ENCODE results near the gene DNAJB1. TPM values are rescaled to one million over a fixed set of nuclear protein-coding genes. Genes with fewer than 3 reads are reported as not detected.
"Not testable (repeated sequence)": the region's sequence is repeated elsewhere in the genome, so short reads cannot be mapped to it uniquely, and the experiment has no call there.

The DNAJB1 gene
- total RNA-seq, 1 donor from 2014 or later = 55.3 TPM

DNA sequence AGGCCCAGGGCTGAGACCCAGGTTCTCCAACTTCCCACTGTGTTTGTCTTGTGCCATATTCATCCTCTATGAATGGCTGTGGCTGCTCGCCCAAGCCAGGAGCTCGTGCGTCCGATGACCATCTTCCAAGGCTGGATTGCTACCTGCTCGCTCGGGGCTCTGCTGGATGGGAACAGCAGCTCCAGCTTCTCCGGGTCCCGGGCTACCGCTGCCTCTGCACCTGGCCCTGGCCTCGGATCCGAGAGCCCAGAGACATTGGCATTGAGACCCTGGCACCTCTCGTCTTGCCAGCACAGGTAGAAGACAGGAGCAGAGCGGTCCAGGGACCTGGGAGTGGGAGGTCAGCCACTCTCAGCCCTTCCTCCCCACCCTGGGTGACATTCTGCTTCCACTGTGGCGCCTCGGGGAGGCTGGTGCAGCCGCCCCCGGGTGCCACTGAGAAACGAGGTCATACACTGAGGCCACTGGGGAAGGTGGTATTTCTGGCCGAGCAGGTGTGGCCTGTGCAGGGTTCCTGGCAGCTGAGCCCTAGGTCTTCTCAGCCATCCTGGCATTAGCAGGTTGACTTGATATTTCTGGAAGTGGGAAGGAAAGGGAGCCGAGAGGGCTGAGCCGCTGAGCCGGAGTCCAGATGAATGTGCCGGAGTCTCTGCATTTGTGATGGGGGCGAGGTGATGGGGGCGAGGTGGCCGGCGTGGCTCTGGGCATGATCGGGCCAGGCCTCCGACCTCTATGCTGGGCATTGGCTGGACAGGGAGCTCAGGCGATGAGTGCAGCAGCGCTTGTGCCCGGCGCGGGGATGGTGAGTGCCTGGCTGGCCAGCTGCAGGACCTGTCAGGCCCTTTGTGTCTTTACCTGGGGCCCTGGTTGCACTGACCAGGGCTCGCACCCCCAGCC is 35.1 kb upstream of the DNAJB1 start:
- DNase-seq (ENCODE audit: low read depth) = no peak

- DNase-seq (ENCODE audit: low read depth) = not testable (repeated sequence)
Measured at GRCh38 chr19:14552006-14552360, 33.8 kb upstream of the DNAJB1 start.

- DNase-seq (ENCODE audit: low read depth) = peak; percentile 54
Measured at GRCh38 chr19:14551134-14552005, 33.2 kb upstream of the DNAJB1 start.

GRCh38 chr19:14550201-14550754 is 32.1 kb upstream of the DNAJB1 start:
- peak; percentile 44 for DNase-seq (ENCODE audit: low read depth)

DNA sequence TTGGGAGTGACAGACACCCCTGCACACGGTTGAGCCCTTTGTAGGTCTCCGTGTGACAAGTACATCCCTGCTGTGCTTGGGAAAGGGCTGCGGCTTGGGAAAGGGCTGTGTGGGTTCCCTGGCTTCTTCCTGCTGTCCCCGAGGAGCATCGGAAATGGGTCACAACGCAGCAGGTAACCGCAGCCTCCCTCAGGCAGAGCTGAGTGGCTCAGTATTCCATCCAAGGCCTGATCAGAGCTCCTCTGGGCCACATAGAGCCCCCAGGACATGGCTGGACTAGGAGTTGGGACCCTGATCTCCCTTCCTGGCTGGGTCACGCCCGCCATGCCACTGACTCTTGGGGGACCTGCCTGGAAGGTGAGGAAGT is 27.5 kb upstream of the DNAJB1 start:
- no peak for DNase-seq (ENCODE audit: low read depth)

DNA sequence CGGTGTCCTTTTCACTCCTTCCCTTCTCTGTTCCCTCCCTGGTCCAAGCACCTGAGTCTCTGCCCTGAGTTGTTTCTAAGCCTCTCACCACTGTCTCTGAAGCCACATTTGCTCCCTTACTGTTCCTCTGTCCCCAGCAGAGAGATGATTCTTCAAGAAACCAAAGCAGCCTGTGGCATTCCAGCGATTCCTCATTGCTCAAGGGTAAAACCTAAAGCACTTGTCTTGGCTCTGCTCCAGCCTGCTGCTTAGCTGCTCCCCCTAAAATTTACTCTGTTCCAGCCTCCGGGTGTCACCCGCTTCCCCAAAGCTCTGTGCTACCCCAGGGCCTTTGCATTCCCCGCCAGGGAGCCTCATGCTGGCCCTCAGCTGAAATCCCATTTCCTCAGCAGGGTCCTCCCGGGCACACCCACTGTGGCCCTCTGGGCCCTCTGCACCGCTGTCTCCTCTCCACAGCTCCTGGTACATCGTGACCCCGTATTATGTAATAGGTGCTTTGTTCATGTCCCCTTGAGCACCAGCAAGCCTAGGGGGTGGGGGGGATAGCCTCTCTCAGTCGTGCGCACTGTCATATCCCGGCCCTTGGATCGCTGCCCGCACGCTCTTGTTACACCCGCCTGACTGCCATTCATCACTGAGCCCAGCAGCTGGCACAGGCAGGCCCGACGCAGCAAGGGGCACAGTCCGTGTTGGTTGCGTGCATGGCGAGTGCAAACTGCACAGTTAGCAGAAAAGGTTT is 26.9 kb upstream of the DNAJB1 start:
- peak; percentile 50 for DNase-seq (ENCODE audit: low read depth)

GRCh38 chr19:14544047-14544446 is 25.9 kb upstream of the DNAJB1 start:
- no peak for DNase-seq (ENCODE audit: low read depth)

DNA sequence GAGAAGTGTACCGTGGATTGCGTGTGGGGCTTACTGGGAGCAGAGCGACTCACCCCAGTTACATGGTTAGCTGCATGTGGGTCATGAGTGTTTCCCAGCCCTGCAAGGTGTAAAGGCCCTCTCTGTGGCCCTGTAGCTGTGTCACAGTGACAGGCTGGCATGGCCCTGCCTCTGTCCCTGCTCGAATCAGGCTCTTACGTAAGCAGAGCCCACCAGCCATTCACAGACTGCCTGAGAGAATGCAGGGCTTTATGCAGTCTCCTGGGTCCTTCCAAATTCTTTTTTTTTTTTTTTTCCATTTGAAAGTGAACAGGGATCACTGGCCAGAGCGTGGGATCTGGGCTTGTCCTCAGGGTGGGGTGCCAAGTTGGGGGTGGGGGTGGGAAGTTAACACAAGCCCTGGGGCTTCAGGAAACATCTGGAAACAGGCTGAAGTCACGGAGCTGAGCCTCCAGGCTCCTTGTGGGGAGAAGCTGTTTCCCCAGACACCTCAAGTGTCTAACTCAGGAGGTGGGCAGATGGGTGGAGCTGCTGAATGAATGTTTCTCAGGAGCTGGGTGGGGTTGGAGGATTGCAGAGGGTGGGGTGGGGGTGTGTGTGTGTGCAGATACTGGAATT is 24.6 kb upstream of the DNAJB1 start:
- DNase-seq (ENCODE audit: low read depth) = no peak

- not testable (repeated sequence) for DNase-seq (ENCODE audit: low read depth)
Measured at GRCh38 chr19:14541979-14542378, 23.8 kb upstream of the DNAJB1 start.

- DNase-seq (ENCODE audit: low read depth) = no peak
Measured at GRCh38 chr19:14540741-14541525, 22.7 kb upstream of the DNAJB1 start.

DNA sequence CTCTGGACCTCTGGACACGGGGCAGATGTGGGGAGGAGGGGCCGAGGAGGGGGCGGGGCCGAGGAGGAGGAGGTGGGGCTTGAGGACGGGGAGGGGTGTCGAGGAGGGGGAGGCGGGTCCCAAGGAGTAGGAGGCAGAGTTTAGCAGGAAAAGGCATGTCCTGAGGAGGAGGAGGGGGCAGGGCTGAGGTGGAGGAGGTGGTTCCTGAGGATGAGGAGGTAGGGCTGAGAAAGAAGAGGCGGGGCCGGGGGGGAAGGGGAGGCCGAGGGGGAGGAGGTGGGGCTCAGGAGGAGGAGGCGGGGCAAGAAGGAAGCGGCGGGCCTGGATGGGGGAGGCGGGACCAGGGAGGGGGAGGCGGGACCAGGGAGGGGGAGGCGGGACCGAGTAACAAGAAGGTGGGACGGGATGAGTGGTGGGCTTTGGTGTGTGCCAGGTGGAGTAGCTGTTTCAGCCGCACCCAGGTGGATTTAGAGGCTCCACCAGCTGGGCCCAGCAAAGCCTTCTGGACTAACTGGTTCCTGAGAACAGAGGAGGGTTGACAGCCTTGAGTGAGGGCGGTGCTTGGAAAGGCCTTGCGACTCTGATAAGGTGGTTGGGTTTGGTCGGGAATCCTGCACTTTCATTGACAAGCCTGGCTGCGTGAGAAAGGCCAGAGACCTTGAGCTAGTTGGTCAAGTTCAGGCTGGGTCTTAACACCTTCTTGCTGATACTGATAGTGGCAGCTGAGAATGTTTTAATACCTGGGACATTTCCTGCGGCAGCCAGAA is 18.9 kb upstream of the DNAJB1 start:
- peak; percentile 74 for DNase-seq (ENCODE audit: low read depth)

GRCh38 chr19:14533450-14533849 is 15.3 kb upstream of the DNAJB1 start:
- DNase-seq (ENCODE audit: low read depth) = no peak

DNA sequence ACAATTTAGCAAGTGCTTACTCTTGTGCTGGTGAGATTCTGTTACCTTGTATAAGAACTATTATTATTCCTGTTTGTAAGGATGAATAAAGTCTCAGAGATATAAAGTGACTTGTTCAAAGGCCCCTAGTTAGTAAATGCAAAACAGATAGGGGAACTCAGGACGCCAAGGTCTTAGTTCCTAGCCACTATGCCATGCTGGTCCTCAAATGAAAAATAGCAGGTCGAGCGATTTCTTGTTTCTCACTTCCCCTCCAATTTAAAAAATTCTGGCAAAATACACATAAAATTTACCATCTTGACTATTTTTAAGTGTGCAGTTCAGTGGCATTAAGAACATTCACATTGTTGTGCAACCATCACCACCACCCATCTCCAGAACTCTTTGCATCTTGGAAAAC is 12.3 kb upstream of the DNAJB1 start:
- no peak for DNase-seq (ENCODE audit: low read depth)

DNA sequence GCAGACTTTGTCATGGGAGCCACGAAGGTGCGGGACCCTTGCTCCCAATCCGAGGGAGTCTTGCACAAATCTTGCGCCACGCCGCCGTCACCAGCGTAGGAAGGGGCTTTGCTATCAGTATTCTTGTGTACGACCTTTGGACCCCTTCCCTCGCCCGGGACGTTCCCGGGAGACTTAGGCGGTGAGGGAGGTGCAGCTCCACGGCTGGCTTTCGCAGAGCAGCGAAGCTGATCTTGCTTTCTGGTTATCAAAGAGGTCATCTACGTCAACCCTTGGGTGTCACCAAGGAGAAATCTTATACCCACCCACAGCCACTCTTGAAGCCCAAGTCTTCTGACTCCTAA is 11.8 kb upstream of the DNAJB1 start:
- no peak for DNase-seq (ENCODE audit: low read depth)

GRCh38 chr19:14529254-14530004 is 11.2 kb upstream of the DNAJB1 start, which contains the start of gene TECR:
TSS of gene TECR (plus strand) at chr19:14529594. CDS start at chr19:14529697, 103 bp downstream.
- DNase-seq (ENCODE audit: low read depth) = peak; percentile 99

DNA sequence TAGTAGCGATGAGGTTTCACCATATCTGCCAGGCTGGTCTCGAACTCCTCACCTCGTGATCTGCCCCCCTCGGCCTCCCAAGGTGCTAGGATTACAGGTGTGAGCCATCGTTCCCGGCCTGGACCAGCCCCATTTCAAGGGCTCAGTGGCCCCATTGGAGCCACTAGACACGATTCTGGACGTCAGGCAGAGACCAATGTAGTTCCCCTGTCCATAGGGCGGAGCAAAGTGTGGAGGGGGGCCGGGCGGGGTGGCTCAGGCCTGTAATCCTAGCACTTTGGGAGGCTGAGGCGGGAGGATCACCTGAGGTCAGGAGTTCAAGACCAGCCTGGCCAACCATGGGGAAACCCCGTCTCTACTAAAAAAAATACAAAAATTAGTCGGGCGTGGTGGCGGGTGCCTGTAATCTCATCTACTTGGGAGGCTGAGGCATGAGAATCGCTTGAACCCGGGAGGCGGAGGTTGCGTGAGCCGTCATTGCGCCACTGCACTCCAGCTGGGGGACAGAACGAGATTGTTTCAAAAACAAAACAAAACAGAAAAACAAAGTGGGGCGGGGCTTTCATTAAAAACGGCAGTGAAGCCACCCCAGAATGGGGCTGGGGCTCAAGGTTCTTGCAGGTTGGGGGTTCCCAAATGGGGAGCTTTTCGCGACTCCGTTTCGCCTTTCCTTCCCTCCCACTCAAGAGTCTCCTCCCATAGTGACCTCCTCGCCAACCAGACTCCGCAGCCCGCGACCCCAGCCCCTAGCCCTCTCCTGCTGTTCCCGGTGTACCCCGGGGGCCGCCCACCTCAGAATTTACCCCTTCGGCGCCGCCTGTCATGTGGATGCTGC is 10.4 kb upstream of the DNAJB1 start:
- no peak for DNase-seq (ENCODE audit: low read depth)

GRCh38 chr19:14526423-14526822 is 8.2 kb upstream of the DNAJB1 start:
- DNase-seq (ENCODE audit: low read depth) = no peak

DNA sequence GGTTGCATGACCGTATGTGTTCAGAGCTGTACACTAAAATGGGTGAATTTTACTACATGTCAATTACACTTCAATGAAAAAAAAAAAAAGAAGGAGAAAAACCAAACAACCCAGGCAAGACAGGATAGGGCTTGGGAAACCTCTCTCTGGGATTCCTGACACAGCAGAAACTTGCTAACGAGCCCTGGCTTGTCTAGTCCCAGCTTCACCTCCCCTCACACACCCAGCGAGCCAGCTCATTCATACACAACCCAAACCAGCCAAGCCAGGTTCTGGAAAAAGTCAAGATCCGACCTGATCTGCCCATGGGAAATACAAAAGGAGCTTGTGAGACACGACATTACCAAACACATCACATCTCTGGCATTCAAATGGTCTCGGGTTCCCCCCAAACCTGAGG is 7.5 kb upstream of the DNAJB1 start:
- DNase-seq (ENCODE audit: low read depth) = no peak
